Ramos (cell line): ENCODE results near the gene FOXN3.
"Not testable (repeated sequence)": the region's sequence is repeated elsewhere in the genome, so short reads cannot be mapped to it uniquely, and the experiment has no call there.

Experiments used
- in situ Hi-C: fragments of 300-500 bp; cut with MboI; formaldehyde crosslinking; loops from one replicate; pipeline ENCODE4 v1.14.3; 2022; ENCODE audit warnings: low sequenced_read_pairs; ENCODE audit not compliant: unreplicated experiment

FOXN3 gene

GRCh38 chr14:89317051-89317691 is 99.9 kb downstream of the FOXN3 start:
- in situ Hi-C loops = no loop called here

- in situ Hi-C loops = no loop called here
Measured at GRCh38 chr14:89315493-89316470, 101.3 kb downstream of the FOXN3 start.

GRCh38 chr14:89314274-89314673 is 102.8 kb downstream of the FOXN3 start:
- in situ Hi-C loops = no loop called here

- in situ Hi-C loops = no loop called here
Measured at GRCh38 chr14:89312932-89313331, 104.1 kb downstream of the FOXN3 start.

GRCh38 chr14:89310211-89310610 is 106.8 kb downstream of the FOXN3 start:
- in situ Hi-C loops = no loop called here

GRCh38 chr14:89309670-89310177 is 107.3 kb downstream of the FOXN3 start:
- in situ Hi-C loops = no loop called here

- in situ Hi-C loops = no loop called here
Measured at GRCh38 chr14:89308232-89308959, 108.6 kb downstream of the FOXN3 start.

GRCh38 chr14:89307409-89307808 is 109.6 kb downstream of the FOXN3 start:
- in situ Hi-C loops = no loop called here

- in situ Hi-C loops = no loop called here
Measured at GRCh38 chr14:89304972-89305703, 111.9 kb downstream of the FOXN3 start.

- in situ Hi-C loops = no loop called here
Measured at GRCh38 chr14:89304561-89304960, 112.5 kb downstream of the FOXN3 start.

- in situ Hi-C loops = no loop called here
Measured at GRCh38 chr14:89303456-89304435, 113.3 kb downstream of the FOXN3 start.

- in situ Hi-C loops = no loop called here
Measured at GRCh38 chr14:89302396-89302950, 114.6 kb downstream of the FOXN3 start.

- in situ Hi-C loops = no loop called here
Measured at GRCh38 chr14:89299587-89299986, 117.4 kb downstream of the FOXN3 start.

- in situ Hi-C loops = no loop called here
Measured at GRCh38 chr14:89298056-89298834, 118.8 kb downstream of the FOXN3 start.

GRCh38 chr14:89296281-89296745 is 120.7 kb downstream of the FOXN3 start:
- in situ Hi-C loops = no loop called here

- in situ Hi-C loops = no loop called here
Measured at GRCh38 chr14:89294872-89295271, 122.2 kb downstream of the FOXN3 start.

GRCh38 chr14:89294469-89294868 is 122.6 kb downstream of the FOXN3 start:
- in situ Hi-C loops = not testable (repeated sequence)

GRCh38 chr14:89294060-89294459 is 123.0 kb downstream of the FOXN3 start:
- in situ Hi-C loops = no loop called here
